GM19099 (cell line): ENCODE measurements around the gene GRB7.
A peak's percentile ranks its signal among the peaks of the same experiment; 100 is the strongest.

Experiments
- POLR2A ChIP-seq: IDR thresholded peaks from 3 replicates; pipeline ENCODE4 v1.6.1; 2011; ENCODE audit warnings: low read depth; ENCODE audit not compliant: insufficient read length; ENCODE audit errors: extremely low read depth

GRB7 gene

DNA sequence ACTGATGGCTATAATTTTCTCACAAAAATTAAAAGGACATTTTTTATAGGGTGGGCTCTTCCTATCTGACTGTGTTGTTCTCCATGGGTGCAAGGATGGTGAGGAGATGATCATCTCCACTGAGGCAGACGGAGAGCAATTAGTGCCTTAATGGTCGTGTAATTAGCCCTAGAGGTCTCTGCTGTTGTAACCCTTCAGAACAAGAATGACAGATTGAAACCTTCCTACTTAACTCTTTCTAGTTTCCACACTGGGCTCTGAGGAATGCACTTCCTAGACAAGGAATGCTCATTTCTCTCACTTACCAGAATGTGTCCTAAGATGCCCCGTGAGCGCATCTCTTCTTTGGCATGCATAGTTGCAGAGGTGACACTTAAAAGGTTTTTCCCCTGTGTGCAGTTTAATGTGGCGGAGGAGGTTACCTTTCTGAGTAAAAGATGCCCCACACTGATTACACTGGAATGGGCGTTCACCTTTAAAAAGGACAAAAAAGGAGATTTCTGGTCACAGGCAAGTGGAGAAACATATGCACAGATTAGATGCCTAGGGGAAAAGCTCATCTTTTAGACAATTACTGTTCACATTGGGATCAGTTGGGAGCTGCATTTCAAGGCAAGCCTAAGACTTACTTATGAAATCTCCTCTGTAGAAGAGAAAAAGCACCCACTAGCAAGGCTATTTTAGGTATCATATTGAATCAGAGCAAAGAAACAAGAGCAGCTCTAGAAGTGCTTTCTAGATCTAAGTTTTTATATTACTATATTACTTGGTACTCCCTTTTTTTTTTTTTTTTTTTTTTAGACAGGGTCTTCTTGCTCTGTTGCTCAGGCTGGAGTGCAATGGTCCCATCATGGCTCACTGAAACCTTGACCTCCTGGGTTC, 53.6 kb downstream of the GRB7 start:
- no peak for TF ChIP-seq POLR2A

DNA sequence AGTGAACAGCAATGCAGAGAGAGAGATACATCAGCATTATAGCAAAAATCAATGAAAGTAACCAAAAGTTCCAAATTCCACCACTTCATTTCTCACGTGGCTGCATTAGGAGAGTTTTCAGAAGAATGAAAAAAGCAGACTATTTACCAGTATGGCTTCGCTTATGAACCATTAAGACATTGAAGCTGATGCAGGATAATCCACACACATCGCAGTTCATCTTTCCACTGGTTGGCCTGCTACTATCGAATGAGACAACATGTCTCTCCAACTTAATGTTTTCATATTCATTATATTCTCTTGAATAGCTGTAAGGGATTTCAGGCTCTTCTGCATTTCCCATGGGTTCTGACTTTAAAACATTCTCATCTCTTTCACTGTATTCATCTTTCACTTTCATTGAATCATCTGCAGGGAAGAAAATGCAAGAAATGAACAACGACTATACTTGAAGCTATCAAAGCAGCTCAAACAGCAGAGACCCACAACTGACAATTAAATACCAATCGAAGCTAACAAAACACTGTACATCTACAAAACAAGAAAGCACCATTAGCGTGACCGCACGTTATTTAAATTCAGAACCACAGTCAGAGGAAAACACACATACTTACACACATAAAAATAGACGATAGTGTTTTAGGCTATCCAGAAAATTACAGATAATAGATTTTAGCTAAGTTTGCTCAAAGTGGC, 54.9 kb downstream of the GRB7 start:
- no peak for TF ChIP-seq POLR2A

DNA sequence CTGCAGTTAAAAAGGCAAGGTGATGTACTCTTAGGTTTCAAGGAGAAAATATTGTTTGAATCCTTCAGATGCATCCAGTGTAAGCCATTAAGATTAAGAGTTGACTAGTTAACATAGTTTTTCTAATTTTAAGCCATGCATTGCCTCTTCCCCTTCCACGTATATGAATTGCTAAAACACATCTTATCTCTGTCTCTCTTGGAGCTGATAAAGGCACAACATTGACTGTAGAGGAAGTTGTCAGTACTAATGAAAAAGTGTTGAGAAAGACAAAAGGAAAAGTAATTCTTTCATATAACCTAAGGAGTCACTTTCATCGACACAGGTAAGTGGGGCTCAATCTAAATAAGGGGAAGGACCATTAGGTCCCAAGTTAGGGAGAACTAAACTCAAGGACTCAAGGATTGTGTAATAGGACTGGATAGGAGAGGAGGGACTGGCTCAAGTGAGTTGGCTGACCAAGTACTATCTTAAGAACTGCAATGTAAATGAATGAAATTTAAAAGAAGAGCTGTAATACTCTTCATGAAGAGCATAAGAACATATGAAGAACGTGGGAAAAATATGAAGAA, 55.6 kb downstream of the GRB7 start:
- no peak for TF ChIP-seq POLR2A

DNA sequence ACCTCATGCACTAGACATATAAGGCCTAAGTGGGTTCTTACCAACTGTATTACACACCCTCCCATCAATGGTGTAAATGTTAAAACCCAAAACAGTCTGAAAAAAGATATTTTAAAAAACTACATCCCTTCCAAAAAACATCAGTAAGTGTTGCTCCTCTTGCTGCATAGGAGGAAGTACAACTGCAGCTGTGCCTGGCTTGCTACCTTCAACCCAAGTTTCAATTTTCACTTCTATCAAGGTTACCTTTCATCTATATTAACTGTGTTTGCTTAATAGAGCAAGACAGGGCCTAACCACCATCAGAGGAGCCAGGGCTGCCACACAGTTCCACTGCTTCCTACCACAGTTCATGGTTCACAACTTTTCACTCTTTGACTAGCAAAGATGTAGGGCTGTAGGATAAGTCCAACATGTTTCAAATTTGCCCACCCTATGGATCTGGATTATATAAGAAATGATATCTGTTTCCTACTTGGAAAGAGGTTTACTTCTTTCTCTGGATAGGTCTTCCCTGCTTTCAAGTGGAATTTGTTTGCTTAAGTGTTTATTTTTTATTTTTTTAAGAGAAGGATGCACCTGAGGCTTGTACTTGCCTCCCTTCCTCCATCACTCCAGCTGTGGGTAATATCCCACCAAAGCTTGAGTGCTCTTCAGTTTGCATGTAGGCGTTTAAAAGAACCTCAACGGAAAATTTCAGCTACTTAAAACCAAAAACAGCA, 56.7 kb downstream of the GRB7 start:
- TF ChIP-seq POLR2A, result peak; percentile 45
